NCI-H2196 (cell line): ENCODE data around the gene MAPK4.

ENCODE experiments used
- DNase-seq: peaks from one replicate; lab custom pipeline; 2025; ENCODE audit not compliant: unreplicated experiment; lab: John Stamatoyannopoulos, UW

Gene MAPK4

GRCh38 chr18:50651334-50651733 lies 91.4 kb downstream of the MAPK4 start:
- no peak for DNase-seq

DNA sequence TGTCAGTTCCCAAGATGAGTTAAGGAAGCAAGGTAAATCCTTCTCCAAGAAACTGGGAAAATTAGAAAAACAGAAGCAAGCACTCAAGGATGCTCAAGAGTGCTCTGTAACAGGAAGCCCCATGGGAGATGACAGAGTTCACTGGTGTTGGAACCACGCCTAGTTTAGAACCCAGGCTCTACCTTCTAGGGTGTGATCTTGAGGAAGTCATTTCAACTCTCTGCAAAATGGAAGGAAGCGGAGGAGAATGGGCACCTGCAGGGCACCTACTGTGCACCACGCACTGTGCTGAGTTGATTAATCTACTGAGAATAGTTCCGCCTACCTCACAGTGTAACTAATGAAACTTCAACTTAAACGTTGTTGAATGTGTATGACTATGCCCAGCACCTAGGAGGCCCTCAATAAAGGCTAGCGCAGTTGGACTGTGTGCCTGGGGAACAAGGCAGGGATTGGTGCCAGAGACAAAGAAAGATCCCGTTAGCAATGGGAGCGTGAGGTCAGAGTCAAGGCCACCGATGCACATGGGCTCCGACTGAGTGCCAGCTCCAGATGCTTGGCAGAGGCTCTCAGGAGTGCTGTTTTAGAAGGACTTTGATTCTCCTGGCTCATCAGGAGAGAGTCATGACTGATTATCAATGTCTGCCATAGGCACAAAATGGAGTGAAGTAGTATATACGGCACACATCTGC lies 93.7 kb downstream of the MAPK4 start:
- no peak for DNase-seq

DNA sequence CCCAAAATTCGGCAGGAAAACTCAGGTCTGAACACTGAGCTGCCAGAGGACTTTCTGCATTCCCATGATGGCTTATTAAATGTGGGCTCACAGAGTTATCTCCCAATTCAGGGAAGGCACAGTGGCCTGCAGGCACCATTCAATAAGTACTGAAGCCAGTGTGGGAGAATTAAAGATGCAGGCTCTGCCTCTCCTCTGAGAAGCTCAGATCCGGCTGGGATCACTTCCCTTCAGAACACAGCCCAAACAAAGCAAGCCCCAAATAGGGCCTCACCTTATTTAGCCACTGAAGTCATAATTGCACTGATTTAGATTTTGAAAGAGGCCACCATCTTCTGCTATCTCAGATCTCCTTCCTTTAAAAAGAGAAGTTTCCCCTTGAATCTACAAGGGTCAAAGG lies 94.3 kb downstream of the MAPK4 start:
- no peak for DNase-seq

DNA sequence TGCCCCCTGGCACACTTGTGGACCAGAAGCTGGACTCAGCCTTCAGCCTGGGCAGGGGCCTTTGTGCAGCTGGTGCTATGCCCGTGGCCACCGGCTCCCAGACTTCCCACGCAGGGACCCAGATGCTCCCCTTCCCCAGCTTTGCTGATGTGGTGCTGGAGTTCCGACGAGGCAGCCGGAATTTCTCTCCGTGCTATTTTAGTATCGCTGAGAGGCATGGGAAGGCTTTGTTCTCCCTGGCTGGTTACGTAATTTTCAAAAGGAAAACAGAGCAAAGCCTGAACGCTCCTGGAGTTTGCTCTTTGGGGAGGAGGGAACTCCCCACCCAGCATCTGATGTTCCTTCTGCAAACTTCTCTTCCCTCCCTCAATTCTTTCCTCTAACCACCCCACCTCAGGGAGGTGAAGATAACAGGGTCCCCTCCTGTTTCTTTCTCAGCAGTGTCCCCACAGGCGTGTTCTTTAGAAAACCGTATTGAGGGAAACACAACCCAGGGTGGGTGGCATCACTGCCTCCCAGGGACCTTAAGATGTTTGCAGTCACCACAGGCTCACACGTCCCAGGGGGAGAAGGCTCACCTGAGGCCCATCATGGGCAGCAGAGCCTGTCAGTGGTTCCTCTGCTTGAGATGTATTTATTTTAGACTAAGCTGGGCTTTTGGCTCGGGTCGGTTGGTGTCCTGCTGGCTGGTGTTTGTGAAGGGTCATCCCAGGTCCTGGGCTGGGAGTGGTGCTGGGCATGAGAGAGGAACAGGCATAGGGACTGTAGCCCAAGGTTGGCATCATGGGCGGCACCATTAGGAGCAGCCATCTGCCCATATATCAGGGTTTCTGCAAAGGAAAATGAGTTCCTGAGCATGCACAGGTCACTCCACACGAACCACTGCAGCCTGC lies 95.0 kb downstream of the MAPK4 start:
- no peak for DNase-seq

GRCh38 chr18:50656396-50656795 lies 96.5 kb downstream of the MAPK4 start:
- no peak for DNase-seq

DNA sequence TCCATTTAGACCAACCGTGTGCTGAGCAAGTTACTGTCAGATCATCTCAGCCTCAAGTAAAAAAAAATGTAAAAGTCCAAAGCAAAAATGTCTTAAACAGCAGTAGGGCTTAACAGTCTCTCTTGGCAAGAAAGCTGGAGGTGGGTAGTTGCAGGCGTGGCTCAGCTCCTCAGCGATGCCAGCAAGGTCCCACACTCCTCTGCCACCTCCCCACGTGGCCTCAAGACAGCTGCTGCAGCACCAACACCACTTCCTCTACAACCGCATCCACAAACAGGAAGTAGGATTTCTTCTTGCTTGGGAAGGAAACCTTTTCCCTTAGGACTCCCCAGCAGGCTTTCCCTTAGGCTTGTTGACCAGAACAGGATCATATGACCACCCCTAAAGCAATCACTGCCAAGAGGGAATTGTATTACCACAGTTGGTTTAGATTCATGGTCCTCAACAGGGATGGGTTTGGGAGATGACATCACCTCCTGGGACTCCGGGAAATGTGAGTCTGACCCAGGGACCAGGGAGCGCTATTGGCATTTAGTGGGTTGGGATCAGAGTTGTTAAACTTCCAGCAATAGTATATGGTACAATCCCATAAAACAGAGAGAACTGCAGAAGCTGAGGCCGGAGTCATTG lies 97.1 kb downstream of the MAPK4 start:
- no peak for DNase-seq

DNA sequence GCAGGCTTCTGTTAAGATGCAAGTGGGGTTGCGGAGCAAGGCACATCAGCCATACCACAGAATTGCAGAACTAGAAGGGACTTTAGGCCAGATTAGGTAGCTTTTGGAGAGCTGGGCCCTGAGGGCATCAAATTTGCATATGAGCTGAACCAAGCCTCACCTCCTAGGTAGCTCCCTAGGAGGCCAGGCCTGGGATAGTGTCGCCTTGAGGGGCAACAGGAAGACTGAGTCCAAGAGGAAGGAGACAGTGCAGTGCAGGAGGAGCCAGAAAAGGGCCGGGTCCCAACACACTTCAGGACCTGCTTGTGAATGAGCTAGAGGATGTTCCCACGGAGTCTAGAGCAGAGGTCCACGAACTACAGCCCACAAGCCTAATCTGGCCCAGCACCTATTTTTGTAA lies 98.7 kb downstream of the MAPK4 start:
- DNase-seq = no peak

- DNase-seq = no peak
These were observed 99.5 kb downstream of the MAPK4 start for GRCh38 chr18:50659091-50660003.

DNA sequence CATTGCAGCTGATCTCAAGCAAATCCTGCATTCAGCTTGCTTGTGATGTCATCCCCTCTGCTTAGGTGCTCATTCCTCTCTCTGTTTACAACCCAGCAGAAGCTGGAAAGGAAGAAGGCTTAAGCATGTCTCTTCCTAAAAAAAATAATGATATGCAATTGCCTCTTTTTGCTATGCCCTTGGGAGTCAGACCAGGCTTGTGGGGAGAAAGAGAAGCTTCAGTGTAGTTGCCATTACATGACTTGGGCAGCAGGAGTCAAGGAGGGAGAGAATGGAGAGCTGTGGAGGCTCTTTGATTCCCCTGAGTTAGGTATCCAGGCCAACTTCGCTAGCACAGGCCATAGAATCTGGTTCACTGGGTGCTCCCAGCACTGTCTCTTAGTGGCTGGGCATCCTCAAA lies 101.1 kb downstream of the MAPK4 start:
- no peak for DNase-seq

DNA sequence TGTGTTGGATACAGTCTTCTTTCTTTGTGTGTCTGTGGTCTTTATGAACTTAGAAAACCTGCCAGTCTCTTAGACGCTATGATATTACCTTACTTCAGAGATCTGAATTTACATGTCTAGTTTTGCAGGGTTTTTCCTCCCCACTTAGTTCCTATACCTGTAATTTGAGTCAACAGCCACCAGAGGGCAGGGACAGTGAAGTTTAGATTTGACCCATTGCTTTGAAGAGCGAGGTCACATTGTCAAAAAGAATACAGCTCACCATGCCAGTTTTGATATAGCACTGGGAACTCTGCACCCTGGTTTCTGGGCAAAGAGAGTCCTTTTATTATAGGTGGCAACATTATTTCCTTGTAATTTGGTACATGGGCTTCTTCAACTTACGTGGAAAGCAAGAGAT lies 102.3 kb downstream of the MAPK4 start:
- no peak for DNase-seq

- DNase-seq = no peak
These were observed 103.0 kb downstream of the MAPK4 start for GRCh38 chr18:50662775-50663383.

GRCh38 chr18:50663626-50664441 lies 103.9 kb downstream of the MAPK4 start:
- DNase-seq = no peak

- DNase-seq = no peak
These were observed 105.1 kb downstream of the MAPK4 start for GRCh38 chr18:50665015-50665414.

DNA sequence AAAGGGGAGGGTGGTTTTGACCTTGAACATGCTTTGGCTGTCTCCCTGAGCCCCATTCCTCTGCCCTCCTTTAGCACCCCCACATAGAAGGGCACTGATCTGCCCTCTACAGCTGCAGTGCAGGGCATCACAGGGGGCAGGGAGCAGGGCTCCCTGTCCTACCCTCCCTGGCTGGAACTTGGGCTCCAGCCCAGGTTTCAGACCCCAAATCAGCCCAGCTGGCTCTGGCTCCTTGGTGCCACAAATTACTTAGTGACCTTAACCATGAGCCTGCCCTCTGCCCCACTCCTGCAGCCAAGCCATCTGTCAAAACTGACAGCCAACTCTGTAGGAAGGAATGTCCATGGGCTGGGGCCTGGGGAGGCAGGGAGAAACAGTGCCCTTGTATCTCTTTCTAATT lies 105.6 kb downstream of the MAPK4 start:
- no peak for DNase-seq

- DNase-seq = no peak
These were observed 106.6 kb downstream of the MAPK4 start for GRCh38 chr18:50666536-50666935.

DNA sequence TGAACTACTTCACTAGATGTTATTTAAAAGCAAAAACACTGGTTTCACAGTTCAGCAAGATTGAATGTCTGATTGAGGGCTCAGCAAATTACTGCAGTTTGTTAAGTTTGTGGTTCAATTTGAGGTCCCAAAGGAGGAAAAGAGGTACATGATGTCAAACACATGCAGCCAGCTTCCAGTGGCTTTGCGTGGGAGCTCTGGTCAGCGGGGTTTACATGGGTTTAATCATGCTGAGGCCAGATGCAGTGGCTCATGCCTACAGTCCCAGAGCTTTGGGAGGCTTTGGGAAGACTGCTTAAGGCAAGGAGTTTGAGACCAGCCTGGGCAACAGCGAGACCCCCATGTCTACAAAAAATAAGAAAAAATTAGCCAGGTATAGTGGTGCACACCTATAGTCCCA lies 111.5 kb downstream of the MAPK4 start:
- no peak for DNase-seq

DNA sequence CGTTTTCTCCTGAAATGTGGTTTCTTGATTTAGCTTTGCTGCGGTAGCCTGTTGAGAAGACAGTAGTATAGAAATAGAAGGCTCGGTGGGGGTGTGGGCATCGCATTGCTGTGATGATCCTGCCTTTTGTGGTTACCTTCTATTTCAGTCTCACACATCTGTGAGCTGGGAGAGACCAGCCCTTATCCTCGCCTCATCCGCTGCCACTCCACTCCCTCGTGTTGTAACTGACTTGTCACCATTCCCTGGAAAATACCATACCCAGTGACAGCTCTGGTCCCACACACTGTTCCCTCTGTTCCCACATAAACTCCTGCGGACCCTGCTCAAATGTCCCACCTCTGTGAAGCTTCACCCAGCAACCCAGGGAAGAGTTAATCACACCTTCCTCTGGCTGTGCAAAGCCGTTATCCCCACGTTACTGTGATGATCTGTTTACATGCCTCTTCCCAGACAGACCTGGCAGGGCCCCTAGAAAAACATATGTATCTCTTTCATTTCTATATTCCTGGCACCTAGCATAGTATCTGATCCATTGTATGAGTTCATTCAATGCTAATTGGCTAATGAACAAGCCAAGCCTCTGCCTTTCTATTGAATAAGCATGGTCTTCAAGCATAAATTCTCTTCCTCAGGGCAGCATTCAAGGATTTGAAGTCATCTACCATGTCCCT lies 114.6 kb downstream of the MAPK4 start:
- DNase-seq = no peak

DNA sequence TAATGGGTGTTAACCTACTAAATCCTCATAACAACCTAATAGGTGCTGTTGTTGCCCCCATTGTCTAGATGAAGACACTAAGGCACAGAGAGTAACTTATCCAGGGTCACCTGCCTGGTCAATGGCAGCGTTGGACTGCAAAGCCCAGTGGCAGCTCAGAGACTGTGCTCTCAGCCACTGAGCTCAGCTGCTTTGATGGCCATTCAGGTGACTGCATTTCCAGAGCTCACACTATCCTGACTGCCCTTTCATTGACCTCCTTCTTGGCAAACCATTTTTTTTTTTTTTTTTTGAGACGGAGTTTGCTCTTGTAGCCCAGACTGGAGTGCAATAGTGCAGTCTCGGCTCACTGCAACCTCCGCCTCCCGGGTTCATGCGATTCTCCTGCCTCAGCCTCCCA lies 115.2 kb downstream of the MAPK4 start:
- DNase-seq = no peak

DNA sequence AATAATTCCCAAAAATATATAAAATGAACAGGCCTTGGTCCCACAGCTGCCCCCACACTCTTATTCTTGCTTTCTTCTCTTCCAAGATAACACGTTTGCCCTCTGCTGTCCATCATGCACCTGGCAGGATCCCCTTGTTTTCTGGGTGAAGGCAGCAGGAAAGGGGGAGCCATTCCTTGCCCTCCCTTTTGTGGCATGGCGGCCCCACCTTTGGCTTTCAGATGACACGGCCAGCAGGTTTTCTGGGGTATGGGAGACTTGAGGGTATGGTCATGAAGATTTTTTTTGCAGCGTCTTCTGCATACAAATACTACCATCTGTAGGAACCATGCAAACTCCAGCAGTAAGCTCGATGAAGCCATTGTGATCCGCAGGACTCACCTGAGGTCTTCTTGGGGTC lies 118.8 kb downstream of the MAPK4 start:
- no peak for DNase-seq
